NCI-H510A treated with DMSO at 0.1 percent for 48 hours (cell line): ENCODE measurements around the gene RAPGEF6.
"Not testable (repeated sequence)": the region's sequence is repeated elsewhere in the genome, so short reads cannot be mapped to it uniquely, and the experiment has no call there.

ENCODE experiments used
- DNase-seq: peaks from one replicate; lab custom pipeline; 2025; lab: John Stamatoyannopoulos, UW

RAPGEF6 gene

DNA sequence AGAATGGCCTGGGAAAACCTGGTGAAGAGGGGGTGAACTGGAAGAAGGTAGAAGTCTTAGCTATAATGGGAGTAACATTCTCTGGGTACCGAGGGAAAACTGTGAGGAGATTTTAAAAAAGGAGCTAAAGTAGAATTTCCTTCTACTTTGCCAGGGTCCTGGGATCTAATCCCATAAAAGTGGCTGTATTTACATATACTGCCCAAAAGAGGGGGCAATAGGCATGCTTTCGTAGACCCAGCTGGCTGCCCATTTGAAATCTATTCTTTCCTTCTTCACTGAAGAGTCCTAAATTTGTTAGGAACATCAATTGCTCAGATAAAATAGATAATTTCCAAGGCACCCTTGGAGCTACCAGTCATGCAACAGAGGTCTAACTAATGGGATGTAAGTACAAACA, 212.0 kb downstream of the RAPGEF6 start:
- DNase-seq, result peak; percentile 33

GRCh38 chr5:131419877-131420276, 215.2 kb downstream of the RAPGEF6 start:
- DNase-seq, result no peak

DNA sequence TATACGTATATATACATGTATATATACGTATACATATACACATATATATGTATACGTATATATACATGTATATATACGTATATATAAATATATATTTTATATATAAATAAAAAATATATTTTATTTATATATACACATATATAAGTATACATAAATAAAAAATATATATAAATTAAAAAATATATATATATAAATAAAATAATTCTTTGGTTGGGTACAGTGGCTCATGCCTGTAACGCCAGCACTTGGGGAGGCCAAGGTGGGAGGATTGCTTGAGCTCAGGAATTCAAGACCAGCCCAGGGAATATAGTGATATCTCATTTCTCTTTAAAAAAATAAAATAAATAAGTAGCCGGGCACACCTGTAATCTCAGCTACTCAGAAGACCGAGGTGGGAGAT, 216.2 kb downstream of the RAPGEF6 start:
- no peak for DNase-seq

- peak; percentile 63 for DNase-seq
Measured at GRCh38 chr5:131417240-131417869, 217.7 kb downstream of the RAPGEF6 start.

DNA sequence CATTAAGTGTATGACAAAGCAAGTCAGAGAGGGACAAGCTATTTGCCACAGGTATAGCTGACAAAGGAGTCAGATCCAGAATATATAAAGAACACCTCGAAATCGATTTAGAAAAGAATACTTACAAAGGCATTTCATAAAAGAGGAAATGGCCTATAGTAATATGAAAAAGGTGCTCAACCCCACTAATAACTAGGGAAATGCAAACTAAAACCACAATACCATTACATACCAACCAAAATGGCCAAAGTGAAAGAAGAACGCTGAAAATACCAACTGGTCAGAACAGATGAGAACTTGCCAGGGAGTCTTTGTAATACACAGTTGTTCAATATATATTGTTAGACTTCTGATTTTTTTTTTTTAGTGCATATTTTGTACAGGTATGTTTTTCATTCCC, 218.3 kb downstream of the RAPGEF6 start:
- no peak for DNase-seq

GRCh38 chr5:131413605-131414559, 221.1 kb downstream of the RAPGEF6 start:
- no peak for DNase-seq

- no peak for DNase-seq
Measured at GRCh38 chr5:131406975-131407638, 227.9 kb downstream of the RAPGEF6 start.

DNA sequence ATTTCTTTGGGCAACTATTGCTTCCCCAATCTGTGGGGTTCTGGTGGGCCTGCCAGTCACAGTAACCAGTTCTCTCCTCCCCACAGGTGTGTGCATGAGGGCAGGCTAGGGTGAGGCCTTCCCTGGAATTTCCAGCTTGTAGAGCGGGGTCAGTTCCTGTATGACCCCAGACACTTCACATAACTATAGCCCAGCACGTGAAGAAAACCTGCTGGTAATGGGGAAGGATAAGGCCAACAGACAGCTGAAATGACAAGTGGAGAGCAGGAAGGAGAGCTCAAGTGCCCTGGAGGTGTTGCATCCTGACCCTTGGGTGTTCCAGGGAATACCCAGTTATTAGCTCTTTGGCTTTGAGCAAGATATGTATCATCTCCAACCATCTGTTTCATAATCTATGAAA, 229.0 kb downstream of the RAPGEF6 start:
- no peak for DNase-seq

GRCh38 chr5:131405674-131406073, 229.4 kb downstream of the RAPGEF6 start:
- no peak for DNase-seq

DNA sequence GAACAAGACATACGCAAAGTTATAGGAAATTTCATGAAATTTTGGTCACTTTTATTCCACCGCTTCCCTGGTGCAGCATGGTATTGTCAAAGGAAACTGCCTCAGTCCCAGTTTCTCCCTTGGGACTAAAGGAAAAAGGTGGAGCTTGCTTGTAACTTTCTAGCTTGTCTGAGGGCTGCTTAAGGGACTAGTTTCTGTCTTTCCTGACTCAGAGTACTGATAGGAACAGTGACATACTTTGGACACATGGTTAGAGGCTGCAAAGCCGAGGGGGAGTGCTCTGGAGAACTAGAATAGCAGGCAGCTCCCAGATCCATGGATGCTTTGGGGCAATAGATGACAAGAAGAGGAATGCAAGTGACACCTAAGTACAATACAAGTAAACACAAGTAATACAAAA, 234.4 kb downstream of the RAPGEF6 start:
- DNase-seq, result no peak

DNA sequence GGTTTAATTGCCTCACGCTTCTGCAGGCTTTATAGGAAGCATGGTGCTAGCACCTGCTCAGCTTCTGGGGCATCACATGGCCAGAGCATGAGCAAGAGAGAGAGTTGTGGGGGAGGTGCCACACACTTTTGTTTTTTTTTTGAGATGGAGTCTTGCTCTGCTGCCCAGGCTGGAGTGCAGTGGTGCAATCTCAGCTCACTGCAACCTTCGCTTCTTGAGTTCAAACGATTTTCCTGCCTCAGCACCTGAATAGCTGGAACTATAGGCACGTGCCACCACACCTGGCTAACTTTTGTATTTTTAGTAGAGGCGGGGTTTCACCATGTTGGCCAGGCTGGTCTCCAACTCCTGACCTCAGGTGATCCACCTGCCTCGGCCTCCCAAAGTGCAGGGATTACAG, 236.0 kb downstream of the RAPGEF6 start:
- not testable (repeated sequence) for DNase-seq

DNA sequence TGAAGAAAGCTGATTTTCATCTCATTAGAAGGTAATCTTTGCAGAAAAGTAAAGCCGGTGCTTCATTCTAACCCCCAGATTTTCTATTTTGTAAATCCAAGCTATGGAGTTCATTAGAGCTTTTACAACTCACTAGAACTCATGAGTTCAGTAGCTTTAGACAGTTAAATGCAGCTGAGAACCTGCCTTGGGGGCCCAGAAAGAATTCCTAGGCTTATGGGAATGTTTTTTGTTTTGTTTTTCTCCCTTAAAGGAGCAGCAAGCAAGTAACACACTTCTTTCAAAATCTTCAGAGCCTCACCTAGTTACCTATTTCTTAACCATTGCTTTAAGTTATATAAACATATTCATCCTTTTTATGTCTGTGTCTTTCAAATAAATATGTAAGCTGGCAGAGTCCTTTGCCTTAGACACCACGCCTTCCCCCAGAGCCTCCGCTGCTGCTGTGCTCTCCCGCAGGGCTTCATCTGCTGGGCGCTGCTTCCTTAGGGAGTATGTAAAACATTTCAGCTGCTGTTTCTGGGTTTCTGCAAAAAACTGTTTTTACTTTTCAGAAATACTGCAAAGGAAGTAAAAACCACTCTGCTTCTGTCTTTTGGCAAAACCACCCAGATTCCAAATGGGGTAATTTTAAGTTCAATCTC, 238.3 kb downstream of the RAPGEF6 start:
- no peak for DNase-seq

GRCh38 chr5:131396015-131396414, 239.0 kb downstream of the RAPGEF6 start:
- no peak for DNase-seq

DNA sequence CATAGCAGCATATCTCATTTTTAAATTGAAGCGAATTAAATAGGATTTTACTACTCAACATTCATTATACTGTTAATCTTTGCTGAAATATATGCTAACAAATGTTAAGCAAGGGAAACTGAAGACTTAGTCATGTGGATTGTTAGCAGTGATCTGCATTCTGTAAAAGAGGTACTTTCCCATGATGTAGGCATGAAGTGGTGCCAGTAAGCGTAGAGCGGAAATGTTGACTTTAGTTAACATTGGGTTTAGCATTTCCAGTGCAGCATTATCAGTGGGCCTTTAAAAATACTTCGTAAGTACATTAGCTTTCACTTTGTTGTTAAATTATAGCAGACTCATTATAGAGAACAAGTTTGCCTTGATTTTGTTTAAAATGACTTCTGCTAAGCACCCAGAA, 240.9 kb downstream of the RAPGEF6 start:
- DNase-seq, result no peak

GRCh38 chr5:131393498-131393968, 241.5 kb downstream of the RAPGEF6 start:
- DNase-seq, result no peak

GRCh38 chr5:131392466-131393095, 242.4 kb downstream of the RAPGEF6 start:
- no peak for DNase-seq

- DNase-seq, result no peak
Measured at GRCh38 chr5:131389869-131390265, 245.2 kb downstream of the RAPGEF6 start.

DNA sequence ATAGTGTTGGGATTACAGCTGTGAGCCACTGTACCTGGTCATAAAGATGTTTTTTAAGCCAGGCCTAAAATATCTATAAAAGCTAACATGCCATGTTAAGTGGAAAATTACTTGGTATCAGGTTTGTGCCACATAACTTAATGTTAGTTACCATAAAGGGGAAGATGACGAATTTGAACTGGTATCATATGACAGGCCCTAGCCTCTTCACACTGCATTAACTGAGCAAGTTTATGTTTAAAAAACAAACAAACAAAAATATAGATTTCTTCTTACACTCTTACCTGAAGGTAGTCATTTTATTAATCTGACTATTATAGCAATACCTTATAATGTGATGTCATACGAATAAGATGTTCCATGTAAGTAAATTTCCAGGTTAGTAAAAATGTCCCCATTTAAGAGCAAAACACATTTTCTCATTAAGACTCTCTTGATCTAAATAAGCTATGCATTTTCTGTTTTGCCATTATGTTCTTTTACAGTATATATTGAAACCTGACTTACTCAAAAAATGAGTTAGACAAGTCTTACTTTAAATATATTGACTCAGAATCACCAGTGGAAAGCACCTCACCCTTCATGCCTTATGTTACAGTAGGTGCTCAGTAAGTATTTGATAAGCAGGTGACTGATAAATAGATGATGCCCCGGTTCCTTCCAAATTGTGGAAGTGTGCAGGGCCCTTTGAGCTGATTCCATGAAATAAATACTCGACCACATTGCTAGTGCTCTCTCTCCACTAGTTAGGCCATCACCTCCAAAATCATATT, 245.7 kb downstream of the RAPGEF6 start:
- DNase-seq, result no peak

DNA sequence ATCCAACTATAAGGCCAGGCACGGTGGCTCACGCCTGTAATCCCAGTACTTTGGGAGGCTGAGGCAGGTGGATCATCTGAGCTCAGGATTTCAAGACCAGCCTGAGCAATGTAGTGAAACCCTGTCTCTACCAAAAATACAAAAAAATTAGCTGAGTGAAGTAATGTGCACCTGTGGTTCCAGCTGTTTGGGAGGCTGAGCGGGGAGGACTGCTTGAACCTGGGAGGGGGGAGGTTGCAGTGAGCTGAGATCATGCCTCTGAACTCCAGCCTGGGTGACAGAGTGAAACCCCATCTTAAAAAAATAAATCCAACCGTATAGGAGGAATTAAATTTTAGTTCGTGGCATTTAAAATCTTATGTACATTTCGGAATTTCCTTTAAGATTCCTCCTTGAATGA, 247.8 kb downstream of the RAPGEF6 start:
- DNase-seq, result no peak

GRCh38 chr5:131386779-131387178, 248.2 kb downstream of the RAPGEF6 start:
- peak; percentile 74 for DNase-seq

GRCh38 chr5:131386124-131386523, 248.9 kb downstream of the RAPGEF6 start:
- no peak for DNase-seq
